ENCODE measurements around the gene STYX.

Gene STYX

DNA sequence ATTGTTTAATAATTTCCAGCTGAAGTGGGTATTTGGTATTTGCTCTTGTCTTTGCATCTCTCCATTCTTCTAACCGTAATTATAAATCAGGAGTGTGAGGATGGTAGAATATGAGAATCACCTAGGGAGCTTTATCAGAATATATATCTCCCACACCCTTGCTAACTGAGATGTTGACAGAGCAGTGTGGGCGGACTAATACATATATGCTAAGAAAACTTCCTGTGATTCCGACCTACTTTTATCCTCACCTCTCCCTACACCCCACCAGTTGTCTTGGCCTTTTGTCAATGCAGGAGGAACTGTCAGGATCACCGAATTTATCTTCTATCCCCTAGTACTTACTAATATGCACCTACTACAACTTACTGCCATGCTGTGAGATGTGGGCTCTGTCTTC lies 76.1 kb downstream of the STYX start:
- no peak for DNase-seq (ENCODE audit: low spot score)
- TF ChIP-seq, protein P1, sequence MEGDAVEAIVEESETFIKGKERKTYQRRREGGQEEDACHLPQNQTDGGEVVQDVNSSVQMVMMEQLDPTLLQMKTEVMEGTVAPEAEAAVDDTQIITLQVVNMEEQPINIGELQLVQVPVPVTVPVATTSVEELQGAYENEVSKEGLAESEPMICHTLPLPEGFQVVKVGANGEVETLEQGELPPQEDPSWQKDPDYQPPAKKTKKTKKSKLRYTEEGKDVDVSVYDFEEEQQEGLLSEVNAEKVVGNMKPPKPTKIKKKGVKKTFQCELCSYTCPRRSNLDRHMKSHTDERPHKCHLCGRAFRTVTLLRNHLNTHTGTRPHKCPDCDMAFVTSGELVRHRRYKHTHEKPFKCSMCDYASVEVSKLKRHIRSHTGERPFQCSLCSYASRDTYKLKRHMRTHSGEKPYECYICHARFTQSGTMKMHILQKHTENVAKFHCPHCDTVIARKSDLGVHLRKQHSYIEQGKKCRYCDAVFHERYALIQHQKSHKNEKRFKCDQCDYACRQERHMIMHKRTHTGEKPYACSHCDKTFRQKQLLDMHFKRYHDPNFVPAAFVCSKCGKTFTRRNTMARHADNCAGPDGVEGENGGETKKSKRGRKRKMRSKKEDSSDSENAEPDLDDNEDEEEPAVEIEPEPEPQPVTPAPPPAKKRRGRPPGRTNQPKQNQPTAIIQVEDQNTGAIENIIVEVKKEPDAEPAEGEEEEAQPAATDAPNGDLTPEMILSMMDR (IDR thresholded peaks at IDR 0.05; ENCODE audit: borderline replicate concordance, control extremely low read depth, extremely low read depth, insufficient read depth, missing control alignments): no peak
- in situ Hi-C loops (cut with MboI; ENCODE audit: low sequenced_read_pairs, unreplicated experiment): no loop called here

DNA sequence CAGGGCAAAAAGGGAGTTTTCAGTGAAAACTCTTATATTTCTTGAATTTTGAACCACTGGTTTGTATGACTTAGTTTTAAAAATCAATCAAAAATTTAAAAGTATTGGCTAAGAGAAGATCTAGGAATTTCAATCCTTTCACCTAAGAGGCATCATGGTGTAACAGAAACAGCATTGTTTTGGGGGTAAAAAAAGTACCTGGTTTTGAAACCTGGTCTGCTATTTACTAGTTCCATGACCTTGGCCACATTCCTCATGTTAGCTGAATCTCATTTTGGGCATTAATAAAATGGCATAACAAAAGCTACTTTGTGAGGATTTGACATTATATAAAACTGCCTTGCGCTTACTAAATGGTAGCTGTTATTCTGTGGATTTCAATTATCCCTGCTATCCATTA lies 78.1 kb downstream of the STYX start:
- in situ Hi-C loops (cut with MboI; ENCODE audit: low sequenced_read_pairs, unreplicated experiment): no loop called here
- TF ChIP-seq, protein P1 (IDR thresholded peaks at IDR 0.05; ENCODE audit: borderline replicate concordance, control extremely low read depth, extremely low read depth, insufficient read depth, missing control alignments): no peak
- DNase-seq (ENCODE audit: low spot score): no peak

DNA sequence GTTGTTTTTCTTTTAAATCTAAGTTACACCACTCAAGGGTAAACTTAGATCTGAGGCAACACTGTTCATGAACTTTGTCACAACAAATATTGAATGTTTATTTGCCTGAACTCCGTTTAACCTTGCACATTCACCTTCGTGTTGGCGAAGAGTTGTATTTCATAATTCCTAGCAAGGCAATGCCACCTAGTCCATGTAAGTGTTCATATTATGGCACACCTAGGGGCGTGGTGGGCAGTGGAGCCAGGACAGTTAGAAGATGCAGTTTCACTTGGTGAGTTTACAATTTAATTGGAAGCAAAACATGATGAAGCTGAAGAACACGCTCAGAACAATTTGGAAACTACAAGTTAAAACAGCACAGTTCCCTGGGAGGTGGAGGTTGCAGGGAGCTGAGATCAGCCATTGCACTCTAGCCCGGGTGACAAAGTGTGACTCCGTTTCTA lies 91.9 kb downstream of the STYX start:
- no peak for DNase-seq (ENCODE audit: low spot score)
- TF ChIP-seq, protein P1 (IDR thresholded peaks at IDR 0.05; ENCODE audit: borderline replicate concordance, control extremely low read depth, extremely low read depth, insufficient read depth, missing control alignments): no peak
- in situ Hi-C loops (cut with MboI; ENCODE audit: low sequenced_read_pairs, unreplicated experiment): loop anchor here (10.0 kb wide), 2 partner anchors 143 to 473 kb away; no protein-coding TSS in a partner anchor

DNA sequence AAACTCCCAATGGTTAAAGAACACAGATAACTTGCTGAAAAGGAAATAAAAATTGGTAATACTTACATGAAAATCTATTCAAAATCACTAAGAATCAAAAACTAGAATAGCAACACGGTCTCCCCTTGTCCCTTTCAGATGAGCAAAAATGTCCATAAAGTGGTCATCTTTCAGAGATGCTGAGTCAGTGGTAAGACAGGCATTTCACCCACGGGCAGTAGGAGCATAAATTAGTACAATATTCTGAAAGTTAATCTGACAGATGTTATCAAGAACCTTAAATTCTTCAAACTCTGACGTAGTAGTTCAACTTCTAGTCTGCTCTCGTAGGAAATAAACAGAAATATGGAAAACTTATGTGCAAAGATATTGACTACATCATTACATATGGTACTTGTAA lies 94.5 kb downstream of the STYX start:
- in situ Hi-C loops (cut with MboI; ENCODE audit: low sequenced_read_pairs, unreplicated experiment): loop anchor here (10.0 kb wide), 2 partner anchors 140 to 470 kb away; no protein-coding TSS in a partner anchor
- TF ChIP-seq, protein P1 (IDR thresholded peaks at IDR 0.05; ENCODE audit: borderline replicate concordance, control extremely low read depth, extremely low read depth, insufficient read depth, missing control alignments): no peak
- no peak for DNase-seq (ENCODE audit: low spot score)
